ENCODE data around the gene PLOD2. TPM values are rescaled to one million over a fixed set of nuclear protein-coding genes. Genes with fewer than 3 reads are reported as not detected.

PLOD2 gene
- total RNA-seq, 2 experiments from 2014 or later: not detected

- intact Hi-C loops (cut with DNase I, micrococcal nuclease): no loop called here
- POLR2A ChIA-PET: no interaction called here
- peaks cover 4 to 18% of the 10 kb centered on the region in 2 experiments for H3K27me3 ChIP-seq (ENCODE audit: control insufficient read depth in 1 of 2, insufficient read depth in 2 of 2, low read length in 2 of 2)
- no peak for DNase-seq
- Mint-ChIP-seq H3K9me3 (no peaks in the 10 kb centered on the region), H3K4me1 (ENCODE audit: low read depth) (no peaks in the 10 kb centered on the region), H3K4me3 (no peak overlapping the region), H3K27me3 (peaks cover 22% of the 10 kb centered on the region), H3K27ac (no peak overlapping the region), H3K36me3 (ENCODE audit: low read depth) (no peaks in the 10 kb centered on the region)
- no peak overlapping the region for H3K4me3 ChIP-seq (ENCODE audit: low read length)
- no peak for TF ChIP-seq CTCF (IDR thresholded peaks at IDR 0.05)
- H3K4me1 ChIP-seq (ENCODE audit: insufficient read depth, low read length): peaks cover 3% of the 10 kb centered on the region
- no peak for ATAC-seq (ENCODE audit: poor library complexity)
- H3K36me3 ChIP-seq (ENCODE audit: insufficient read depth, low read length): no peaks in the 10 kb centered on the region
- H3K9me3 ChIP-seq (ENCODE audit: control insufficient read depth in 1 of 2, insufficient read depth in 1 of 2, low read length in 2 of 2): no peaks in the 10 kb centered on the region
- no peak overlapping the region for H3K27ac ChIP-seq (ENCODE audit: low read depth in 1 of 2, low read length in 2 of 2)
- CTCF ChIA-PET: no interaction called here
Observed at GRCh38 chr3:146166415-146166821, 5.4 kb upstream of the PLOD2 start.

GRCh38 chr3:146165877-146166276, 4.9 kb upstream of the PLOD2 start:
- no peak for TF ChIP-seq CTCF (IDR thresholded peaks at IDR 0.05)
- DNase-seq (no peak), ATAC-seq (ENCODE audit: poor library complexity) (no peak)
- Histone ChIP-seq H3K4me3 (ENCODE audit: low read length) (no peak overlapping the region), H3K36me3 (ENCODE audit: insufficient read depth, low read length) (no peaks in the 10 kb centered on the region), H3K27ac (ENCODE audit: low read depth in 1 of 2, low read length in 2 of 2) (no peak overlapping the region), H3K9me3 (ENCODE audit: control insufficient read depth in 1 of 2, insufficient read depth in 1 of 2, low read length in 2 of 2) (no peaks in the 10 kb centered on the region), H3K27me3 (ENCODE audit: control insufficient read depth in 1 of 2, insufficient read depth in 2 of 2, low read length in 2 of 2) (peaks cover 7 to 21% of the 10 kb centered on the region in 2 experiments), H3K4me1 (ENCODE audit: insufficient read depth, low read length) (peaks cover 5% of the 10 kb centered on the region)
- H3K27ac Mint-ChIP-seq: no peak overlapping the region
- no peaks in the 10 kb centered on the region for H3K9me3 Mint-ChIP-seq
- intact Hi-C loops (cut with DNase I, micrococcal nuclease): no loop called here
- CTCF ChIA-PET: no interaction called here
- H3K4me3 Mint-ChIP-seq: no peak overlapping the region
- no peaks in the 10 kb centered on the region for H3K36me3 Mint-ChIP-seq (ENCODE audit: low read depth)
- peaks cover 24% of the 10 kb centered on the region for H3K27me3 Mint-ChIP-seq
- POLR2A ChIA-PET: no interaction called here
- H3K4me1 Mint-ChIP-seq (ENCODE audit: low read depth): no peaks in the 10 kb centered on the region

- intact Hi-C loops (cut with DNase I, micrococcal nuclease): no loop called here
- POLR2A ChIA-PET: no interaction called here
- DNase-seq: no peak
- peaks cover 2% of the 10 kb centered on the region for H3K4me1 Mint-ChIP-seq (ENCODE audit: low read depth)
- H3K27me3 Mint-ChIP-seq: peaks cover 28% of the 10 kb centered on the region
- ATAC-seq (ENCODE audit: poor library complexity): no peak
- H3K27ac ChIP-seq (ENCODE audit: low read depth in 1 of 2, low read length in 2 of 2): no peak overlapping the region
- no peak for TF ChIP-seq CTCF (IDR thresholded peaks at IDR 0.05)
- no peaks in the 10 kb centered on the region for H3K36me3 ChIP-seq (ENCODE audit: insufficient read depth, low read length)
- H3K27me3 ChIP-seq (ENCODE audit: control insufficient read depth in 1 of 2, insufficient read depth in 2 of 2, low read length in 2 of 2): peaks cover 13 to 28% of the 10 kb centered on the region in 2 experiments
- peaks cover 11% of the 10 kb centered on the region for H3K4me1 ChIP-seq (ENCODE audit: insufficient read depth, low read length)
- no peak overlapping the region for H3K4me3 ChIP-seq (ENCODE audit: low read length)
- H3K9me3 Mint-ChIP-seq: no peaks in the 10 kb centered on the region
- no peak overlapping the region for H3K4me3 Mint-ChIP-seq
- CTCF ChIA-PET: no interaction called here
- no peak overlapping the region for H3K27ac Mint-ChIP-seq
- no peaks in the 10 kb centered on the region for H3K36me3 Mint-ChIP-seq (ENCODE audit: low read depth)
- peaks cover 0 to 5% of the 10 kb centered on the region in 2 experiments for H3K9me3 ChIP-seq (ENCODE audit: control insufficient read depth in 1 of 2, insufficient read depth in 1 of 2, low read length in 2 of 2)
Observed at GRCh38 chr3:146164971-146165769, 4.2 kb upstream of the PLOD2 start.
